Epidermal melanocyte (primary cell): ENCODE results near the gene LINC00237.

Experiments
- DNase-seq: peaks from one replicate; pipeline ENCODE4 v3.0.0; 2011; ENCODE audit warnings: low spot score; ENCODE audit not compliant: insufficient read length

Gene LINC00237

DNA sequence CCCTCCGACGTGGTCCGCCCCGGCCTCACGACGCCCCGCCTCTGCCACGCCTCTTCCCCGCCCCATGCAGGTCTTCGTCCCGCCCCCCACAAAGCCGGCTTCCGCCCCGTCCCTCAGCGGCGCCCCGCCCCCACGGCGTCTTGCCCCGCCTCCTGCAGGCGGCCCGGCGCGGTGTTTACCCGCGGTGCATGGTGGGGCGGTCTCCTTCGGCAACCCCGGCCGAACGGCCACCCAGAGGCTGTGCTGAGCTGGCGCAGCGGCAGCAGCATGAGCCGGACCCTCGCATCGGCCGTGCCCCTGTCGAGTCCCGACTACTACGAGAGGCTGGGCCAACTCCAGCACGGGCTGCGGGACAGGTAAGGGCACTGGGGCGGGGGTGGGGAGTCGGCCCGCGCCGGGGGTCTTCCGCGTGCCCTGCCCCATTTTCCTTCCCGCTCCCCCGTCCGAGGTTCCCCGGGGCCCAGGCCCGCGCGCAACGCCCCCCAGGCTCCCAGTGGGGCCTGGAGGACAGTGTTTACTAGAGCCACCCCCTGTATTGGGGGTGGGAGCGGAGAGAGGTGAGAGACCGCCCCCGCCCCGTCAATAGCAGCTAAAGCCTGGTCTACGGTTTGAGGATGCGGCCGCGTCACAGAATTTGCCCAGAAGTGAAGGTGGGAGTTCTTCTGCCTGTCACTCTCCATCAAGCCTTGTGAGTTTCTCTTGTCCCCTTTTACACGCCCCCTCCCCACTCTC is 19.9 kb upstream of the LINC00237 start, which contains the start of gene KIZ:
Gene KIZ (plus strand): TSS at position 234 of the 732 bp plus-strand sequence. CDS start 34 bp downstream, at position 268.
- peak; percentile 69 for DNase-seq

DNA sequence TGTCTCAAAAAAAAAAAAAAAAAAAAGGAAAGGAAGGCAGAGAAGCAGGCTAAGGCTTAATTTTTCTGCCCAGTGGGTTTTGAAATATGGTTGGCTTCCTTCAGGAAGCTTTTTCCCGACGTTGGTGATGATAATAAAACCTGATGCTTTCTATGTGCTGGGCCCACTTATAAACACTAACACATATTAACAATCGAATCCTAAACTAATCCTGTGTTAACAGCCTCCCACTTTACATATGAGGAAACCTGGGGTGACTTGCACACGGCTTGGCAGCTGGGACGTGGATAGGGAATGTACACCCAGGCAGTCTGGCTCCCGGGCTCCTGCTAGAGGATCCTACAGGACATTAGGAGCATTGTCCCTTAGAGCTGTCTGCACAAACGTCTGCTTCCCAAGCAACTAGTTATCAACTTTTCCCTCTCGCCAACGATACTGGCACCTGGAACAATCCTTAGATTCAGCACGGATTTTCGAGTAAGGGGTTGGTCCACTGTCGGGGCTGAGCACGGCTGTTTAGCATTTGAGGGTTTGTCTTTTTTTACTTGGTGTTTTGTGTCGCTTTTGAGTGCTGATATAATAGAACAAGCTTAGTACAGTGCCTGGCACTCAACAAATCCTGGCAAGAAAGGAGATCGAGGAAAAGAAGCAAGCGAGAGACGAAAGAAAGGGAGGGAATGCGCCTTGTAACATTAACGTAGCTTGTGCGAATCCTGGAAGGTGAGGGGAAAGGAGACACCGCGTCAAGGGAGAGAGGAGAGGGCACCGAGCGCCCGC is 19.1 kb upstream of the LINC00237 start:
- peak; percentile 28 for DNase-seq

GRCh38 chr20:21124190-21124589 is 18.0 kb upstream of the LINC00237 start:
- no peak for DNase-seq

DNA sequence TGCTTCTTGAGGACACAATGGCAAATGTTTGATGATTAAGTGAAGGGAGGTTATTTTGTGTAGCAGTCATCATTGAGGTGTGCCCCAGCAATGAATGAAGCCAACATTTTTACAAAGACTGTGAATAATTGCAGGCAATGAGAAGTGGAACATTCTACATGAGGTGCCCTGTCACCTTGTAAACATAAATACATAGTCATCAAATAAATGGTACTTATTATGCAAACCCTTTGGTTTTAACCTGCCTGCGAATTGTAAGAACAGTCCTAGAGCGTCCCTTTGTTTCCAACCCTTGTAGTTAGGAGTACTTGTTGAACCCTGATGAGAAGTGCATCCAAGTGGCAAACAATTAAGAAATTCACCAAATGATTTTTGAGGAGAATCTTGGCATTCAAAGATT is 12.6 kb upstream of the LINC00237 start:
- no peak for DNase-seq

DNA sequence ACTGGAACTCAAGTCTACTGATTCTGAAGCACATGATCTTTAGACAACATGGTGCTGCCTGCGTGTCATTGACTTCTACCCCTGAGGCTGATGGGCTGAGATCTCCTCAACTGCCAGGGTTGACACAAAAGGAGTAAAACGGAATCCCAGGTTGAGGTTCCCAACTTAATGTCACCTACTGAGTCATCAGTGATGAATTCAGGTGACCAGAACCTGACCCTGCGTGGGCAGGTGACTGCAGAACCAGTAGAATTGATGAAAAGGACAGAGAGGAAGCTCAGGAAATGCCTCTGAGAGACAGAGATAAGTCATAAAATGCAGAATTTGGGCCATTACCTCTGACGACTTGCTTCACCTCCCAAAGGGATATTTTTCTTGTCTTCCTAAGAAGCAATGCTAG is 12.0 kb upstream of the LINC00237 start:
- no peak for DNase-seq

DNA sequence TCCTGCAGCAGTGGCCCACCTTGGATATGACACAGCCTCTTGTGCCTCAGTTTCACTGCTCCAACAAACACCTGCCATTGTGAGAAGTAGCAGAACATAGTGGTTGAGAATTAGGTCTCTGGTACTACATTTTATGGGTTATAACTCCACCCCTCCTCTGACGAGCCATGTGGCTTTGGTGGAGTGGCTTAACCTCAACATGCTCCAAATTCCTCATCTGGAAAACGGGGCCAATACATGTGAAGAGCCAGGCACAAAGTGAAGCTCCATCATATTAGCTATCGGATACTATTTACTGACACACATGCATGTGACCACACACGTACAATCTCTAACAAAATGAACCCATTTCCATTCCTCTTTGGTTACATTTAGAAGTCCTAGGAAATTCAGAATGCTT is 11.4 kb upstream of the LINC00237 start:
- DNase-seq, result no peak

- no peak for DNase-seq
Observed at GRCh38 chr20:21114584-21114983, 8.4 kb upstream of the LINC00237 start.

GRCh38 chr20:21113697-21114096 is 7.5 kb upstream of the LINC00237 start:
- no peak for DNase-seq

DNA sequence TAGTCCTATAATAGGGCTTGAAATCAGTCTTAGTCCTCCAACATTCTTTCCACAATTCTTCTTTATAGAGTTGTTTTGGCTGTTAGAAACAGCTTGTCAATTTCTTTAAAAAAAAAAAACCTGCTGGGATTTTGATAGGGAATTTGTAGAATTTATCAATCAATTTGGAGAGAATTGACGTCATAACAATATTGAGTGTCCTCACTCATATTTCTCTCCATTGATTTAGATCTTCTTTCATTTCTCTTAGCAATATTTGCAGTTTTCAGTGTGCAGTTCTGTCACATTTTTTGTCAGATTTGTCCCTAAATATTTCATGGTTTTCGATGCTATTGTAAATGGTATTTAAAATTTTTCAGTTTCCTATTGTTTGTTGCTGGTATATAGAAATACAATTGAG is 5.3 kb upstream of the LINC00237 start:
- no peak for DNase-seq

DNA sequence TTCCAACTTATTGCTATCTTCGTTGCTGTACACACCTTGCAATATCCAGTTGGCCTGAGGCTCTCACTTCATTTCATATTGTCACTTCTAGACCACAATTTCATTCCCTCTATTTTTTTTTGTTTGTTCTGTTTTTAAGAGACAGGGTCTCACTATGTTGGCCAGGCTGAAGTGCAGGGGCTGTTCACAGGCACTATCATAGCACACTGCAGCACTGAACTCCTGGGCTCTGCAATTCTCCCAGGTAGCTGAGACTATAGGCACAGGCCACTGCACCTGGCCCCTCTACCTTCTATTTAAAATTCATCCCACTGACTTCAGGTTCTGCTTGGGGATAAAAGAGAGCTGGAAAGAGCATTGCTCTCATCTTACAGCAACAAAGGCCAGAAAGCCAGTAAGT is 4.7 kb upstream of the LINC00237 start:
- DNase-seq, result no peak

- DNase-seq, result no peak
Observed at GRCh38 chr20:21109144-21109543, 3.0 kb upstream of the LINC00237 start.

DNA sequence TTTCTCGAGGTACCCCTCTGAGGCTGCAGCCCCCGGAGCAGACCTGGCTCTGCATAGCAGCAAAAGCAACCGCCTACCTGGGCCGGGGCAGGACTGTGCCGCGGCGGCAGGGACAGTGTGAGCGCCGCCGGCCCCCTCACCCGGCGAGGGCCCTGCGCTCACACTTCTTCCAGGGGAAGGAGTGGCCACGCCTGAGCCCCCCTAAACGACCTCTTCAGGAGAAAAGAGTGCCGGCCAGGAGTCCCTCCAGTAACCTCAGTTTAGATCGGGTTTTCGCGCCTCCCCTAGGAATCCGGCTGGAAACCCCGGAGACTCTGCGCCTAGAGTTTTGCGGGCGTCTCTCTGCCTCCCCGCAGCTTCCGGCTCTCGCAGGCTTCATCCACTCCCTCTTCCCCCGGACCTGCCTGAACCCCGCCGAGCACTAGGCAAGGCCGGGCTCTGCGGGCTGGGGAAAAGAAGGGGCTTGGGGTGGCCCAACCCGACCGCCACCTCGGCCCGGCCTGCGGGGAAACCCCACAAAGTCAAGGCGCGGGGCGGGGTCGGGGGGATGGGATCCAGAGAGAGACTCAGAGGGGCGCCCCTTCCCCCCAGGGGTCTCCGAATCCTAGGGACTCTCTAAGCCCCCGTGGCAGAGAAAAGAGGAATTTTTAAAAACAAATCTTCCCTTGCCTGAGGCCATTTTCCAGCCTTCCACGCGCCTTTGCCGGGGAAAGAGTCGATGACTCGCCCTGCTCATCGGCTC is 558 bp downstream of the LINC00237 start:
- DNase-seq, result no peak

- no peak for DNase-seq
Observed at GRCh38 chr20:21104921-21105320, 1.2 kb downstream of the LINC00237 start.

DNA sequence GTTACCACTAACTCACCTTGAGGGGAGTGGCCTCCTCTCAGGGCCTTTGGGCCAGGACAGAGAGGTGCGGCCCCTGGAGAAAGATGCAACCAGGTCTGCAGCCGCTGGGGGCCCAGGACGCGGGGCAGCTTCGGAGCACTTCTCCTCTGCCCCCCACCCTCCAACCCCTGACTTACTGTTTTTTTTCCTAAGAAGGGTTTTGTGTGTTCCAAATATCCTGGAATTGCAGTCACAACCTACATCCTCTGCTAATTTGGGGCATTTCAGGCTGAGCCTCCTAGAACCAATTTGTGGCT is 1.7 kb downstream of the LINC00237 start:
- no peak for DNase-seq

DNA sequence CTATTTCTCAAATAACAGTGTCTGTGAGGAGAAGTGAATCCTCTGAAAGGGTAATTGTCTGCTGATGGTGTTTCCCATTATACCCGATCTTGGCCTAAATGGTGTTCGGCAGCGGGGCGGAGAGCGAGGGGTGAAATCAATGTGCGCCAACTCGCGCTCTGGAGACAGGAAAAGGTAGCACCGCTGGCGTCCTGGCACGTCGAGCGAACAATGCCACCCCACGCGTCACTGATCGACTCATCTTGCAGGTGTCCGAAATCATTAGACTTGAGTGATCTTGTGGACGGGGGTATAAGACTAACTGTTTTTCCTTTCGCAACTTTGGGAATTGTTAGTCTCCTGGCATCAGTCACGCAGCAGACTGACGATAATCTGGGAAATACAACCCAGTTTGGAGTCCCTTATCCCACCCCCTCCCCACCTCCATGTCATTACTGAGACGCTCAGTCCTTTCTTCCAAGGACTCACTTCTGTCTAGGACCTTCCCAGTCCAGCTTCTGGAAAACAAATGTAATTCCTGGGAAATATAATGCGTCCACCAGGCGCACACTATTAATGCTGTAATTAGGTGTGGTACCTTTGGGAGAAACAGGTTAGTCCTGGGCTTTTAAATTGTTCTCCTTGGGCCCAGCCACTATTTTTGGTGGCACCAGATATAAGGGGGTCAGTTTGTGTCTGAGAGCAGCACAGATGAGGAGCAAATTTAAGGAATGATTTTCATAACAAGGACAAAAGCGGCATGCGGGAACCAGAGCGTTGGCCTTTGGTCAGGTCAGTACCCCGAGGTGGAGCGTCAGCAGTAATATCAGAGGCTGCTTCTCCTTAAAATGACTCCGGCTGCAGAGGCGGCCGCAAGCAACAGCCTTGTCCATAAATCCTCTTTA is 2.3 kb downstream of the LINC00237 start:
- DNase-seq, result no peak

DNA sequence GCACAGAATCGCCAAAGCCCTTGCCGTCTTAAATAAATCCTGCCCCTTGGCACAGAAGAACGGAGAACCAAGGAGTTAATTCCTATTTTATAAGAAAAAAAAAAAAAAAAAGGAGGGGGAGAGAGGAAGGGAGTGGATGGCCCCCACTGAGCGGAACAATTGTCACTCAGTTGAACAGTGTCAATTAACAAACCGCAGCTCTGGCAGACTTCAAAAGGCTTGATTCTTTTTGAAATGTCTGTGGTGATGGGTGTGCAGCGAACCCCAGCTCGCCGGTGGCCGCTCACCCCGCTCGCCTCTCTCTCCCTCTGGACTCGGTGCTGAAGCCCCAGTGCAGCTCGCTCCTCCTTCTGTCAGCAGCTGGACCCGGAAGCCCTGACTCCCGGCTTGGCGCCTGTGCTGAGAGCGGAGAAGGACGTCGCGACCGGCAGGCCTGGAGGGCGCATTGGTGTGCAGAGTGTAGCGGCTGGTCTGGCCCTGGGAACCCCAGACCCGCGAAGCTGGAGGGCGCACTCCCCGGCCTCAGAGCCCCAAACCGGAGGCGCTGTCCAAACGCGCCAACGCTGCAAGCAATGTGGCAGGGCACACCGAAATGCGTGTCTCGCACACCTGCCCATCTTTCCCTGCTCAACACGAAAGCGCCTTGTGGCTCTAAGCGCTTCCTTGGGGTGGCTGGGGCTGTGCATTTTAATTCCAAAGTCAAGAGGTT is 3.4 kb downstream of the LINC00237 start:
- no peak for DNase-seq

- no peak for DNase-seq
Observed at GRCh38 chr20:21101932-21102575, 4.1 kb downstream of the LINC00237 start.

GRCh38 chr20:21101453-21101931 is 4.7 kb downstream of the LINC00237 start:
- DNase-seq, result no peak

GRCh38 chr20:21100578-21101452 is 5.3 kb downstream of the LINC00237 start:
- no peak for DNase-seq
